ENCODE results near the gene RMC1. TPM values are rescaled to one million over a fixed set of nuclear protein-coding genes. Genes with fewer than 3 reads are reported as not detected.

RMC1 gene
- total RNA-seq, 2 donors from 2014 or later: 12.0 to 28.5 TPM

DNA sequence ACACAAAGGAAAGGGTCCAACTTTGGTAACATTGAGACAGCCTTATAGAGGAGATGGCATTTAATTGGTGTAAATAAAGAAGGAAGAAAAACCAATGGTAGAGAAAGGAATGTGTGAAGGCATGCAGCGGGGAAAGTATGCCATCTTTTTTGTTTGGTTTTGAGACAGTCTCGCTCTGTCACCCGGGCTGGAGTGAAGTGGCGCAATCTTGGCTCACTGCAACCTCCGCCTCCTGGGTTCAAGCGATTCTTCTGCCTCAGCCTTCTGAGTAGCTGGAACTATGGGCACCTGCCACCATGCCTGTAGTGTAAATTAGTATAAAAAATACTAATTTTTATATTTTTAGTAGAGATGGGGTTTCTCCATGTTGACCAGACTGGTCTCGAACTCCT lies 43.8 kb upstream of the RMC1 start:
- intact Hi-C loops (cut with DNase I): no loop called here
- Histone ChIP-seq H3K4me1 (replicated peaks) (peaks cover 4% of the 10 kb centered on the region), H3K36me3 (peaks cover 0 to 6% of the 10 kb centered on the region in 2 donors), H3K27me3 (replicated peaks; ENCODE audit: insufficient read depth) (no peaks in the 10 kb centered on the region), H3K4me3 (no peak overlapping the region), H3K27ac (no peak overlapping the region), H3K9me3 (no peaks in the 10 kb centered on the region)
- 79% methylated on average over 7 of the region's 7 CpGs for WGBS
- no peak for TF ChIP-seq CTCF (IDR thresholded peaks at IDR 0.05)
- TF ChIP-seq POLR2AphosphoS5 (IDR thresholded peaks at IDR 0.05): no peak
- DNase-seq (ENCODE audit: low spot score): no peak

DNA sequence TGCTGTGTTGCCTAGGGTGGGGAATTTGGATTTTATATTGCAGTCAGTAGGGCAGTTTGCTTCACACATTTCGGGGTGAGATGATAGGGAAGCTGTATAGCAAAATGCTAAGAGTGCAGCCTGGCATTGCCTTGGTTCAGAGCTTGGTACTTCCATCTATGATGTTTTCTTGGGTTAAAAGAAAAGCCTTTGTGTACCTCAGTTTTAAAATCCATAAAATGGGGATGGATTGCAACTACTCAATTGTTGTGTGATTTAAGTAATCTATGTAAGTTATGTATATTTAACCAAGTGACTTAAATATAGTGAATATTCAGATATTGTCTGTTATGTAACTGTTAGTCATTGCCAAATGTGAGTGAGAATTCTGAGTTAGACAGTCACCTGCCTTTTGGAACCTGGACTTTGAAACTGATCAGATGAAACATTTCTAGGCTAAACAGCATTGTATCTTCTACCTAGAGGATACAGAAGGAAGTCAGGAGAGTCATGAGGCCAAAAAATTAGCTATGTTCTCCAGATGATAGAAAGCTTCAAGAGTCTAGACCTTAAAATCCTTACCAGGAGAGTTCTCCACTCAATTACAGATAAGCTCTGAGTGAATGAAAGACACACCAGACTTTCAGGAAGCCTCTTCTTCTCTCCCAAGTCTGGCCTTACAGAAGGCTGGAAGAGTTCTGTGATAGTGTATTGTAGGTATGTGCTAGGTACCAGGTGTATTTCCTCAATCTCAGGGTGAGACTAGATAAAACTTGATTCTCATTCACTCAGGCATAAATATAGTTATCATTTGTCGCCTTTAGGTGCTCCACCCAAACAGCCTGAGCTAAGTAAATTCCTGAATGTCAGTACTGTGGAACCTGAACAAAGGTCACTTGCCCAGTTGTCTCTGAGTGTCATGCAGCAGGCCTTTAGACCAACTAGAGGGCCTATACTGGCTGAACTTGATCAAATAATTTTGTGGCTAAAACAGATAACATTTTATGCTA lies 42.7 kb upstream of the RMC1 start:
- H3K36me3 ChIP-seq: peaks cover 0 to 6% of the 10 kb centered on the region in 2 donors
- H3K4me3 ChIP-seq: no peak overlapping the region
- no peak for TF ChIP-seq POLR2AphosphoS5 (IDR thresholded peaks at IDR 0.05)
- no peak for DNase-seq (ENCODE audit: low spot score)
- WGBS: 93% methylated on average over 2 of the region's 2 CpGs
- H3K27ac ChIP-seq: no peak overlapping the region
- H3K27me3 ChIP-seq (replicated peaks; ENCODE audit: insufficient read depth): no peaks in the 10 kb centered on the region
- intact Hi-C loops (cut with DNase I): no loop called here
- no peaks in the 10 kb centered on the region for H3K9me3 ChIP-seq
- peaks cover 4% of the 10 kb centered on the region for H3K4me1 ChIP-seq (replicated peaks)

GRCh38 chr18:23462876-23463275 lies 40.4 kb upstream of the RMC1 start:
- WGBS: 81% methylated on average over 2 of the region's 2 CpGs
- Histone ChIP-seq H3K36me3 (peaks cover 3 to 6% of the 10 kb centered on the region in 2 donors), H3K27me3 (replicated peaks; ENCODE audit: insufficient read depth) (no peaks in the 10 kb centered on the region), H3K4me3 (no peak overlapping the region), H3K27ac (no peak overlapping the region), H3K4me1 (replicated peaks) (peaks cover 4% of the 10 kb centered on the region), H3K9me3 (no peaks in the 10 kb centered on the region)
- TF ChIP-seq POLR2AphosphoS5 (IDR thresholded peaks at IDR 0.05) (no peak), CTCF (IDR thresholded peaks at IDR 0.05) (no peak), POLR2A (IDR thresholded peaks at IDR 0.05) (no peak)
- intact Hi-C loops (cut with DNase I): no loop called here
- no peak for DNase-seq (ENCODE audit: low spot score)

GRCh38 chr18:23468753-23469459 lies 34.4 kb upstream of the RMC1 start:
- no peaks in the 10 kb centered on the region for H3K27me3 ChIP-seq (replicated peaks; ENCODE audit: insufficient read depth)
- 74% methylated on average over 3 of the region's 3 CpGs for WGBS
- no peak for DNase-seq (ENCODE audit: low spot score)
- peaks cover 8 to 11% of the 10 kb centered on the region in 2 donors for H3K36me3 ChIP-seq
- no peaks in the 10 kb centered on the region for H3K9me3 ChIP-seq
- TF ChIP-seq POLR2A (IDR thresholded peaks at IDR 0.05) (no peak), POLR2AphosphoS5 (IDR thresholded peaks at IDR 0.05) (no peak), CTCF (IDR thresholded peaks at IDR 0.05) (no peak)
- no peaks in the 10 kb centered on the region for H3K4me1 ChIP-seq (replicated peaks)
- no peak overlapping the region for H3K4me3 ChIP-seq
- intact Hi-C loops (cut with DNase I): no loop called here
- H3K27ac ChIP-seq: no peak overlapping the region

DNA sequence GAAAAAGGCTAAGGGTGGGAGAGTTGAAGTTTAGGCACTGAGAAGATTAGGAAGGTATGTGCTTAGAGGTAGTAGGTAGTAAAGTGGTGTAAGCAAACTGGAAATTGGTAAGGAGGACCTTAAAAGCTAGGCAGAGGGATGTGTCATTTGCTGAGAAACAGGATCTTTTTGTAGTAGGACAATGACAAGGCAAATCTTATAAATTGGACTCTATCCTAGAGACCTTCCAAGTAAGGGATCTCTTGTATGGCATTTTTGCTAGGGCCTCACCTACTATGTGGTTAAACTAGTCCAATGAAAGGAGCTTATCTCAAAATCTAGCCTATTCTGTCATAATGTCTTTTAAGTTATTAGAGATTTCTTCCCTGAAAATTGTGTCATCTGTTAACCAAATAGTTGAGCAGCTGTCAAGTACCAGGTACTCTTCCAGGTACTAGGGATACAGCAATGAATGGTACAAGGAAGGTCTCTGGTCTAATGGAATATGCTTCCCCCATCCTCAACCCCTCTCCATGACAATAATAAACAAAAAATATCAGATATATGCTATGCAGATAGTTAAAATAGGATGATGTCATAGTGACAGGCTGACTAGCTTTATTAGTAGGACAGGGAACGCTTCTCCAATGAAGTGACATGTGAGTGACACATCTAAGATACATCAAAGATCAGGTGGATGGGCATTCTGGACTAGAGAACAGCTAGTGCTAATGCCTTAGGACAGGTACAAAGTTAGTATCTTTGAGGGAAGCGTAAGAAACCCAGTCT lies 32.5 kb upstream of the RMC1 start:
- H3K36me3 ChIP-seq: peaks cover 8 to 20% of the 10 kb centered on the region in 2 donors
- no peak for DNase-seq (ENCODE audit: low spot score)
- H3K9me3 ChIP-seq: no peaks in the 10 kb centered on the region
- no peak for TF ChIP-seq POLR2A (IDR thresholded peaks at IDR 0.05)
- no peak for TF ChIP-seq POLR2AphosphoS5 (IDR thresholded peaks at IDR 0.05)
- TF ChIP-seq CTCF (IDR thresholded peaks at IDR 0.05): no peak
- 91% methylated on average over 2 of the region's 2 CpGs for WGBS
- H3K4me1 ChIP-seq (replicated peaks): no peaks in the 10 kb centered on the region
- H3K27me3 ChIP-seq (replicated peaks; ENCODE audit: insufficient read depth): no peaks in the 10 kb centered on the region
- H3K4me3 ChIP-seq: no peak overlapping the region
- H3K27ac ChIP-seq: no peak overlapping the region
- intact Hi-C loops (cut with DNase I): no loop called here
